ENCODE results near the gene TPK1.

The TPK1 gene

DNA sequence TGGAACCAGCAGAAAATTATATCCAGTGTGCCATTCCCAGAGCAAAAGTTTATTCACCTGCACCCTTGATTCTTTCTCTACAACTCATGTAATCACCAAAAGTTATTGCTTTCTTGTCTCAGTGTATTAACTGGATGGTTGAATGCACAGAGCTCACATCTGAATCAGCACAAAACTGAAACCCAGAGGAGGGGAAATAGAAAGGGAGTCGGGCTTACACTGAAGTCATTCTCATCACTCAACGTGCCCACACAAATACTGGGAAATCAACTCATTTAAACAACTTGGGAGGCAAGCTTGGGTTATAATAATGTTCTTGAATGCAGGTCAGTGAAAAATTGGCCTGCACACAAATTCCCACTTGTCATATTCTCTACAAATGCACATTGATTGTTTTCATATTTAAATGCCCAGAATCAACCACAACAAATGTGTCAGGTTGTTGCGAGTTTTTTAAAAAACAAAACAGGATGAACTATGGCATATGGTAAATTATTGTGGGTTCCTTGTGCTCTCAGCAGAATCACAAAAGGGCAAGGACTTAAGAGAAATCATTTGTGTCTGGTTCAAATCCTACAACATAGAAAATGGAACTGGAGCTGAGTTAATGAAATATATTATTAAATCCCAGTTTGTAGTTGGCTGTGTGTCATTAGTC, 306.5 kb downstream of the TPK1 start:
- Histone ChIP-seq H3K27ac (ENCODE audit: low read depth, low read length) (no peak overlapping the region), H3K4me3 (ENCODE audit: low read depth in 1 of 2, low read length in 2 of 2) (no peak overlapping the region), H3K4me1 (ENCODE audit: control insufficient read depth in 1 of 2, insufficient read depth in 2 of 2, low read length in 2 of 2) (no peaks in the 10 kb centered on the region), H3K36me3 (ENCODE audit: control insufficient read depth in 1 of 2, insufficient read depth in 2 of 2, low read length in 2 of 2) (no peaks in the 10 kb centered on the region), H3K9me3 (ENCODE audit: control insufficient read depth in 1 of 2, low read length in 2 of 2) (no peaks in the 10 kb centered on the region), H3K9ac (ENCODE audit: low read depth in 1 of 2, low read length in 2 of 2) (no peak overlapping the region), H3K27me3 (ENCODE audit: control insufficient read depth in 1 of 2, insufficient read depth in 2 of 2, low read length in 2 of 2) (no peaks in the 10 kb centered on the region)

DNA sequence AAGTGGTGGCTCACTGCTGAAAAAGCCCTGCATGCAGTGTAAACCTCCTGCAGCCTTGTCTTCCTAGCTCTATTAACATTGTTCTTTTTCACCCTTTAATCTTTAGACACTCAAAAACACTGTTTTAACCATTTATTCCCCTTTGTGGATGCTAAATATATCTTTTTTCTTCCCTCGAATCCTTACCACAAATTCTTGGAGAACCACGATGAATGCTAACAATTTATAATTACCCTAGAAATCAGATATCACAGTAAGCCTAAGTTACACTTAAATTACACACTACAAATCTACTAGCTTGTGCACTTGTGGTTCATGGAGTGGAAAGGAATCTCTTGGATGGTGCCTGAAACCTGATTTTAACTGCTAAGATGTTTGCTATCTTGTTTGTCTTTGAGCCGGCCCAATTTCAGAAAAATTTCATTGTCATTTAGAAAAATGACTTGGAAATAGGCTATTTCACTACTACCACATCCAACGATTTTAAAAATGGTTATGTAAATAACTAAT, 307.3 kb downstream of the TPK1 start:
- no peak overlapping the region for H3K9ac ChIP-seq (ENCODE audit: low read depth in 1 of 2, low read length in 2 of 2)
- no peaks in the 10 kb centered on the region for H3K9me3 ChIP-seq (ENCODE audit: control insufficient read depth in 1 of 2, low read length in 2 of 2)
- H3K27me3 ChIP-seq (ENCODE audit: control insufficient read depth in 1 of 2, insufficient read depth in 2 of 2, low read length in 2 of 2), result no peaks in the 10 kb centered on the region
- no peak overlapping the region for H3K27ac ChIP-seq (ENCODE audit: low read depth, low read length)
- H3K36me3 ChIP-seq (ENCODE audit: control insufficient read depth in 1 of 2, insufficient read depth in 2 of 2, low read length in 2 of 2), result no peaks in the 10 kb centered on the region
- H3K4me3 ChIP-seq (ENCODE audit: low read depth in 1 of 2, low read length in 2 of 2), result no peak overlapping the region
- no peaks in the 10 kb centered on the region for H3K4me1 ChIP-seq (ENCODE audit: control insufficient read depth in 1 of 2, insufficient read depth in 2 of 2, low read length in 2 of 2)

DNA sequence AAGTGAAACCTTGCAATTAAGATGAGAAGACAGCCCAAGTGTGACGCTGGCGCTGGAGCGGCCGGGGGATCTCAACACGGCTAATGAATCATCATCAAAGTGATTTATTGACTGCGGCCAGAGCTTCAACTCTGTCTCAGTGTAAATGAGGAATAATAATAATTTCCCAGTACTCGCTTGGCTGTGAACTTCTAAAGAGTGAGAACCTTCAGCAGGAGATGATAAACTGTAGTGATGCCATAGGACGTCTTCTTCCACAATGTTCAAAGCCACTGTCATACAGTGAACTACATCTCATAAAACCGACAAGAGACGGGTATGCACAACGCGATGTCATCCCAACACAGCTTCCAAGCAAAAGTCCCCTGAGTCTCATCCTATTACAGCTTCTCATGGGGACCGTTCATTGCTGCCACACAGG, 308.8 kb downstream of the TPK1 start:
- H3K9me3 ChIP-seq (ENCODE audit: control insufficient read depth in 1 of 2, low read length in 2 of 2), result no peaks in the 10 kb centered on the region
- no peak overlapping the region for H3K9ac ChIP-seq (ENCODE audit: low read depth in 1 of 2, low read length in 2 of 2)
- no peaks in the 10 kb centered on the region for H3K36me3 ChIP-seq (ENCODE audit: control insufficient read depth in 1 of 2, insufficient read depth in 2 of 2, low read length in 2 of 2)
- H3K27ac ChIP-seq (ENCODE audit: low read depth, low read length), result no peak overlapping the region
- no peaks in the 10 kb centered on the region for H3K4me1 ChIP-seq (ENCODE audit: control insufficient read depth in 1 of 2, insufficient read depth in 2 of 2, low read length in 2 of 2)
- H3K27me3 ChIP-seq (ENCODE audit: control insufficient read depth in 1 of 2, insufficient read depth in 2 of 2, low read length in 2 of 2), result no peaks in the 10 kb centered on the region
- H3K4me3 ChIP-seq (ENCODE audit: low read depth in 1 of 2, low read length in 2 of 2), result no peak overlapping the region

- H3K4me3 ChIP-seq (ENCODE audit: low read depth in 1 of 2, low read length in 2 of 2), result no peak overlapping the region
Measured at GRCh38 chr7:144525956-144526355, 309.9 kb downstream of the TPK1 start.

DNA sequence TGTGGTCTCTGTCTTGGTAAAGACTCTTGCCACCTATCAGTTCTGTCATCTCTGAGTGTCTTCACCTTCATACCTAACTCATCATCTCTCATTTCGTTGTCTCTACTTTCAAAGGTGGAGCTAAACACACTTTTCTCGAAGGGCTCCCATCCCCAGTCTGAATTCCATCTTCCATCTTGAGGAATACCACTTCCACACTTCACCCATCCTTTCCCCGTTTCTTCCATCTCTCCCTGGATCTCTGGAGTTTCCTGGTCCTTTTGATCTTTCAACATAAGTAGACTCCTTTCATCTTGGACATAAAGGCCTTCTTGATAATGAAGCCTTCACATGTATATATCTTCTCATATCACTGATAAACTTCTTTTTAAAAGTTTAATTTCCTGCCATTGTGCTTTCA, 311.6 kb downstream of the TPK1 start:
- no peaks in the 10 kb centered on the region for H3K27me3 ChIP-seq (ENCODE audit: control insufficient read depth in 1 of 2, insufficient read depth in 2 of 2, low read length in 2 of 2)
- no peaks in the 10 kb centered on the region for H3K4me1 ChIP-seq (ENCODE audit: control insufficient read depth in 1 of 2, insufficient read depth in 2 of 2, low read length in 2 of 2)
- no peaks in the 10 kb centered on the region for H3K36me3 ChIP-seq (ENCODE audit: control insufficient read depth in 1 of 2, insufficient read depth in 2 of 2, low read length in 2 of 2)

More at GRCh38 chr7:144525956-144526355, 309.9 kb downstream of the TPK1 start:
- H3K27me3 ChIP-seq (ENCODE audit: control insufficient read depth in 1 of 2, insufficient read depth in 2 of 2, low read length in 2 of 2), result no peaks in the 10 kb centered on the region
- no peak overlapping the region for H3K27ac ChIP-seq (ENCODE audit: low read depth, low read length)
- H3K36me3 ChIP-seq (ENCODE audit: control insufficient read depth in 1 of 2, insufficient read depth in 2 of 2, low read length in 2 of 2), result no peaks in the 10 kb centered on the region
- no peaks in the 10 kb centered on the region for H3K9me3 ChIP-seq (ENCODE audit: control insufficient read depth in 1 of 2, low read length in 2 of 2)
- H3K9ac ChIP-seq (ENCODE audit: low read depth in 1 of 2, low read length in 2 of 2), result no peak overlapping the region
- H3K4me1 ChIP-seq (ENCODE audit: control insufficient read depth in 1 of 2, insufficient read depth in 2 of 2, low read length in 2 of 2), result no peaks in the 10 kb centered on the region

GRCh38 chr7:144523621-144524020, 312.2 kb downstream of the TPK1 start:
- no peak overlapping the region for H3K27ac ChIP-seq (ENCODE audit: low read depth, low read length)
- no peaks in the 10 kb centered on the region for H3K4me1 ChIP-seq (ENCODE audit: control insufficient read depth in 1 of 2, insufficient read depth in 2 of 2, low read length in 2 of 2)

More for the DNA sequence above, 311.6 kb downstream of the TPK1 start:
- no peak overlapping the region for H3K9ac ChIP-seq (ENCODE audit: low read depth in 1 of 2, low read length in 2 of 2)
- no peak overlapping the region for H3K27ac ChIP-seq (ENCODE audit: low read depth, low read length)
- no peaks in the 10 kb centered on the region for H3K9me3 ChIP-seq (ENCODE audit: control insufficient read depth in 1 of 2, low read length in 2 of 2)
- H3K4me3 ChIP-seq (ENCODE audit: low read depth in 1 of 2, low read length in 2 of 2), result no peak overlapping the region

DNA sequence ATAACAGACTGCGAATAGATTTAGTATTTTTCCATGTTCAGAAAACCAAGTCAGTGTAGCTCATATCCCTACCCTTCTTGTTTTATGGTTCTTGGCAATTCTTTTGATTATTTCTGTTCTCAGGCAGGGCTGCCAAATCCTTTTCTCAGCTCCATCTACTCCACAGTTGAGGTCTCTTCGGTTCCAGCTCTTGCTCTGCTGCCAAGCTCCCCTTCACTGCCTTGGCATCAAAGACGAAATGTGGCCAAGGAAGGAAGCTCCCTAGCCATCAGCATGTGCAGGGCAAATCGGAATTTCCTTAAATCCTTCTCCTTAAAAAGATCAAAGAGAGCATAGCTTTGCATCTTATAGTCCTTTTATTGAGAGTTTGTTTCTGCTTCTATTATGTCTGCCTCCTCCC, 315.9 kb downstream of the TPK1 start:
- Histone ChIP-seq H3K4me1 (ENCODE audit: control insufficient read depth in 1 of 2, insufficient read depth in 2 of 2, low read length in 2 of 2) (no peaks in the 10 kb centered on the region), H3K9me3 (ENCODE audit: control insufficient read depth in 1 of 2, low read length in 2 of 2) (no peaks in the 10 kb centered on the region), H3K27ac (ENCODE audit: low read depth, low read length) (no peak overlapping the region), H3K4me3 (ENCODE audit: low read depth in 1 of 2, low read length in 2 of 2) (no peak overlapping the region), H3K9ac (ENCODE audit: low read depth in 1 of 2, low read length in 2 of 2) (no peak overlapping the region), H3K27me3 (ENCODE audit: control insufficient read depth in 1 of 2, insufficient read depth in 2 of 2, low read length in 2 of 2) (no peaks in the 10 kb centered on the region), H3K36me3 (ENCODE audit: control insufficient read depth in 1 of 2, insufficient read depth in 2 of 2, low read length in 2 of 2) (no peaks in the 10 kb centered on the region)

More at GRCh38 chr7:144523621-144524020, 312.2 kb downstream of the TPK1 start:
- no peak overlapping the region for H3K9ac ChIP-seq (ENCODE audit: low read depth in 1 of 2, low read length in 2 of 2)
- no peaks in the 10 kb centered on the region for H3K27me3 ChIP-seq (ENCODE audit: control insufficient read depth in 1 of 2, insufficient read depth in 2 of 2, low read length in 2 of 2)
- H3K4me3 ChIP-seq (ENCODE audit: low read depth in 1 of 2, low read length in 2 of 2), result no peak overlapping the region
- H3K9me3 ChIP-seq (ENCODE audit: control insufficient read depth in 1 of 2, low read length in 2 of 2), result no peaks in the 10 kb centered on the region
- no peaks in the 10 kb centered on the region for H3K36me3 ChIP-seq (ENCODE audit: control insufficient read depth in 1 of 2, insufficient read depth in 2 of 2, low read length in 2 of 2)

DNA sequence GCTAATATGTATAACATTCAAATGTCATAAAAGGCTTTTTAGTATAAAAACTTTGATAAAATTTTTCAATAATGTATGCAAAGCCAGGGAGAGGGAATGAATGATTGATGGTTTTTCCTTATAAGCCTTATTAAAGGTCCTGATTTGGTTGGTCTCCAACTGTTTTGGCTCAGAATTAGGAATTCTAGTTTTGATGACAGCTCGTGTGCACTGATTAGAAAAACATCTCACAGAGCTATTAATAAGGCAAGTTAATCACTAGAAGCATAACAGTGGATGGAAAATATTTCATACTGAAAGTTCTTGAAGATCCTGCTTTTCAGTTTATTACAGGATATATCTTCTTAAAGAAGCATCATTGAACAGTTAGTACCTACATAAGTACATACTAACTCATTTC, 317.5 kb downstream of the TPK1 start:
- Histone ChIP-seq H3K27ac (ENCODE audit: low read depth, low read length) (no peak overlapping the region), H3K4me3 (ENCODE audit: low read depth in 1 of 2, low read length in 2 of 2) (no peak overlapping the region), H3K9ac (ENCODE audit: low read depth in 1 of 2, low read length in 2 of 2) (no peak overlapping the region), H3K36me3 (ENCODE audit: control insufficient read depth in 1 of 2, insufficient read depth in 2 of 2, low read length in 2 of 2) (no peaks in the 10 kb centered on the region), H3K27me3 (ENCODE audit: control insufficient read depth in 1 of 2, insufficient read depth in 2 of 2, low read length in 2 of 2) (no peaks in the 10 kb centered on the region), H3K4me1 (ENCODE audit: control insufficient read depth in 1 of 2, insufficient read depth in 2 of 2, low read length in 2 of 2) (no peaks in the 10 kb centered on the region), H3K9me3 (ENCODE audit: control insufficient read depth in 1 of 2, low read length in 2 of 2) (no peaks in the 10 kb centered on the region)

DNA sequence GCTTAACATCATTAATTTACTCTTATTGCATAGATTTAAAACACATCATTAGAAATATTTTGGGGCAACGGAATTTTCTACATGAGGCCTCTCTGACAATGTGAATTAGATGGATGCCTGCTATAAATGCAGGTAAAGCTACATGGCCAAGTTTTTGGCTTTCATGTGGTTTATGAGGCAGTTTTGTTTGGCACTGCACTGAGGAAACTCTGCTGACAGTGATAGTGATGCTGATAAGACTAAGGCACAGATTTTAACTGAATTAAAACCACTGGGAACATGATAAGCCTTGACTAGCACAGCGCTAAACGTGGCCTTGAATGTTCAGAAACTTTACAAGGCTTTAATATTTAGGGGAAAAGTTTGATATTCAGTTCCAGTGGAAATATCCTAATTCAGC, 318.1 kb downstream of the TPK1 start:
- Histone ChIP-seq H3K9me3 (ENCODE audit: control insufficient read depth in 1 of 2, low read length in 2 of 2) (no peaks in the 10 kb centered on the region), H3K36me3 (ENCODE audit: control insufficient read depth in 1 of 2, insufficient read depth in 2 of 2, low read length in 2 of 2) (no peaks in the 10 kb centered on the region), H3K27me3 (ENCODE audit: control insufficient read depth in 1 of 2, insufficient read depth in 2 of 2, low read length in 2 of 2) (no peaks in the 10 kb centered on the region), H3K4me3 (ENCODE audit: low read depth in 1 of 2, low read length in 2 of 2) (no peak overlapping the region), H3K27ac (ENCODE audit: low read depth, low read length) (no peak overlapping the region), H3K4me1 (ENCODE audit: control insufficient read depth in 1 of 2, insufficient read depth in 2 of 2, low read length in 2 of 2) (no peaks in the 10 kb centered on the region), H3K9ac (ENCODE audit: low read depth in 1 of 2, low read length in 2 of 2) (no peak overlapping the region)

DNA sequence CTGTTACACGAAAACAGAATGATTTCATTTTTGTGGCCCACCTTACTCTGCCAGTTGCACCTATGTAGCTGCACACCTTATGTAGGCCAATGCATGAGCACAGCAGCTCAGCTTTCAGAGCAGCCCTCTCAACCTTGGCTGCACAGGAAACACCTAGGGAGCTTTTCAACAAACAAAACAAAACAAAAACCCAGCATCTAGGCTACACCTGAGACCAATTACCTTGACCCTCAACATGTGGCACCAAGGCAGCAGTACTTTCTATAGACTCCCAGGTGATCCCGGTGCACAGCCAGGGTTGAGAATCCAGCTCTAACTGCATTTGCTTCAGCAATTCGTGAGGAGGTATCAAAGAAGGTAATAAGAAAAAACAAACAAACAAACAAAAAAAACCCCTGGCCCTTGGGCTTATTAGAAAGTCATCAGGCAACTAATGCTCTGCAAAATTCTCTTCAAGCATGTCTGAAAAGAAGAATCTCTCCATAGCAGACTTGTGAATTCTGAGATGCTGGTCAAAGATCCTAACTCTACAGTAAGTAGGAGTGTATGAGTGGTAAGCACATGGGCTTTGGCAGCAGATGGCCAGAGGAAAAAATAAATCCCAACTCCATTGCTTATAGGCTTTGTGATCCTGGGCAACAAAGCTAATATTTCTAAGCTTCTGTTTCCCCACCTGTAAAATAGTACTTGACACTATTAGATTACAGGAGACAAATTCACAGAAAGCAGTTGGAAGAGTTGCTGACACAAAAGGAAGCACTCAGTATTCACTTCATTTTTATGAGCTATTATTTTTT, 318.9 kb downstream of the TPK1 start:
- no peak overlapping the region for H3K9ac ChIP-seq (ENCODE audit: low read depth in 1 of 2, low read length in 2 of 2)
- H3K27me3 ChIP-seq (ENCODE audit: control insufficient read depth in 1 of 2, insufficient read depth in 2 of 2, low read length in 2 of 2), result no peaks in the 10 kb centered on the region
- no peak overlapping the region for H3K4me3 ChIP-seq (ENCODE audit: low read depth in 1 of 2, low read length in 2 of 2)
- H3K9me3 ChIP-seq (ENCODE audit: control insufficient read depth in 1 of 2, low read length in 2 of 2), result no peaks in the 10 kb centered on the region
- no peak overlapping the region for H3K27ac ChIP-seq (ENCODE audit: low read depth, low read length)
- H3K4me1 ChIP-seq (ENCODE audit: control insufficient read depth in 1 of 2, insufficient read depth in 2 of 2, low read length in 2 of 2), result no peaks in the 10 kb centered on the region
- no peaks in the 10 kb centered on the region for H3K36me3 ChIP-seq (ENCODE audit: control insufficient read depth in 1 of 2, insufficient read depth in 2 of 2, low read length in 2 of 2)

Data from duodenal mucosa (tissue), 2 donors.